AG04450 (cell line): ENCODE data around the gene POC1A. TPM values are rescaled to one million over a fixed set of nuclear protein-coding genes. Genes with fewer than 3 reads are reported as not detected.
"Not testable (repeated sequence)": the region's sequence is repeated elsewhere in the genome, so short reads cannot be mapped to it uniquely, and the experiment has no call there.

ENCODE experiments used
- CTCF ChIA-PET: fragments of 300-600, 350-600 bp; formaldehyde crosslinking; extraction: SDS; loops from one replicate; lab custom pipeline; 2022; ENCODE audit warnings: antibody characterized with exemption, inconsistent platforms; lab: Charles Lee
- POLR2A ChIA-PET: fragments of 350-600 bp; formaldehyde crosslinking; extraction: SDS; loops from one replicate; lab custom pipeline; 2021; ENCODE audit warnings: antibody characterized with exemption, inconsistent platforms; lab: Yijun Ruan, JAX
- DNase-seq: peaks from one replicate; pipeline ENCODE4 v3.0.0-alpha.2; 2011; ENCODE audit warnings: low read depth, low spot score
- H3K27ac ChIP-seq: one replicate; pipeline ENCODE4 v1.5.1; 2012; ENCODE audit warnings: low read depth, low read length, control low read depth
- H3K27me3 ChIP-seq: one replicate; pipeline ENCODE4 v1.6.0; 2012; ENCODE audit warnings: low read length; ENCODE audit not compliant: control insufficient read depth, insufficient read depth
- H3K4me3 ChIP-seq: 2 replicates; pipeline ENCODE4 v1.5.1; 2011; ENCODE audit warnings: mild to moderate bottlenecking, low read depth, low read length, control low read depth
- H3K9me3 ChIP-seq: 2 replicates; pipeline ENCODE4 v1.5.1; 2012; ENCODE audit warnings: low read length; ENCODE audit not compliant: control insufficient read depth, insufficient read depth
- CTCF ChIP-seq: IDR thresholded peaks from 2 replicates; pipeline ENCODE4 v1.5.1; 2011; ENCODE audit warnings: low read depth, low read length, control low read depth, inconsistent platforms
- polyA plus RNA-seq: library from polyadenylated mRNA; depleted of rRNA; stranded (reverse); fragments of >200 nt; gene quantifications from 2 replicates; pipeline ENCODE4 v1.2.3, GENCODE V29; 2011

Gene POC1A
- polyA plus RNA-seq, 1 experiment: 4.1 TPM

GRCh38 chr3:52171514-52172261 lies 17.5 kb upstream of the POC1A start:
- no peaks in the 10 kb centered on the region for H3K9me3 ChIP-seq
- H3K4me3 ChIP-seq: no peak overlapping the region
- no peaks in the 10 kb centered on the region for H3K27me3 ChIP-seq
- ChIA-PET POLR2A (interaction anchor here (1.5 kb wide), 1 partner anchor 17 kb away, joined by 3 read pairs; the partner anchor contains the start of gene POC1A), CTCF (interaction anchor here (0.5 to 4.2 kb wide), 4 partner anchors 17 to 176 kb away, joined by 3 to 16 read pairs (median 3); partner anchors contain the start of genes POC1A and RPL29)
- peak overlapping the region; percentile 39 for H3K27ac ChIP-seq
- TF ChIP-seq CTCF: peak; percentile 41; the same call in 1 of the 2 replicates
- DNase-seq: no peak

GRCh38 chr3:52170217-52170616 lies 16.0 kb upstream of the POC1A start:
- not testable (repeated sequence) for H3K27ac ChIP-seq, H3K4me3 ChIP-seq, H3K27me3 ChIP-seq, DNase-seq, H3K9me3 ChIP-seq
- ChIA-PET CTCF (interaction anchor here (0.6 to 4.2 kb wide), 5 partner anchors 18 to 174 kb away, joined by 3 to 16 read pairs (median 4); no protein-coding TSS in a partner anchor), POLR2A (interaction anchor here (1.5 kb wide), 1 partner anchor 16 kb away, joined by 5 read pairs; the partner anchor contains the start of gene POC1A)

- CTCF ChIA-PET: no interaction called here
- peaks cover 2% of the 10 kb centered on the region for H3K27me3 ChIP-seq
- TF ChIP-seq CTCF: no peak
- H3K4me3 ChIP-seq: no peak overlapping the region
- POLR2A ChIA-PET: interaction anchor here (0.7 kb wide), 1 partner anchor 28 kb away, joined by 6 read pairs; no protein-coding TSS in a partner anchor
- no peak overlapping the region for H3K27ac ChIP-seq
- DNase-seq: no peak
- H3K9me3 ChIP-seq: peaks cover 9% of the 10 kb centered on the region
Measured at GRCh38 chr3:52167240-52167639, 13.0 kb upstream of the POC1A start.

- Histone ChIP-seq H3K27ac (no peak overlapping the region), H3K27me3 (peaks cover 2% of the 10 kb centered on the region), H3K9me3 (peaks cover 9% of the 10 kb centered on the region), H3K4me3 (no peak overlapping the region)
- ChIA-PET POLR2A (no interaction called here), CTCF (interaction anchor here (1.0 kb wide), 1 partner anchor 177 kb away, joined by 4 read pairs; no protein-coding TSS in a partner anchor)
- no peak for TF ChIP-seq CTCF
- no peak for DNase-seq
Measured at GRCh38 chr3:52162250-52162872, 8.1 kb upstream of the POC1A start.

GRCh38 chr3:52159503-52159902 lies 5.3 kb upstream of the POC1A start:
- Histone ChIP-seq H3K27me3 (no peaks in the 10 kb centered on the region), H3K9me3 (peaks cover 4% of the 10 kb centered on the region; the same call in 1 of the 2 replicates), H3K4me3 (no peak overlapping the region), H3K27ac (no peak overlapping the region)
- CTCF ChIA-PET: interaction anchor here (1.1 kb wide), 1 partner anchor 180 kb away, joined by 4 read pairs; no protein-coding TSS in a partner anchor
- DNase-seq: no peak
- TF ChIP-seq CTCF: no peak
- POLR2A ChIA-PET: interaction anchor here (0.7 kb wide), 1 partner anchor 145 kb away, joined by 10 read pairs; no protein-coding TSS in a partner anchor
